Thyroid gland (tissue), 4 donors: ENCODE data around the gene IRX1. TPM values are rescaled to one million over a fixed set of nuclear protein-coding genes. Genes with fewer than 3 reads are reported as not detected.
A peak's percentile ranks its signal among the peaks of the same experiment; 100 is the strongest.

Source experiments
- DNase-seq, 2 donors: peaks; one replicate each; pipeline ENCODE4 v3.0.0-alpha.2; 2019
- H3K27ac ChIP-seq, 3 donors: fragments of 200-600 bp; sonication (generic); 1 replicate in 2 of 3; 2 replicates in 1 of 3; pipeline ENCODE4 v1.5.1; 2016 to 2019; ENCODE audit warnings: mild to moderate bottlenecking in 1 of 3, moderate library complexity in 1 of 3
- H3K27me3 ChIP-seq: fragments of 200-600 bp; sonication (generic); one replicate; pipeline ENCODE4 v1.5.1; 2019
- H3K36me3 ChIP-seq, 2 donors: fragments of 200-600 bp; sonication (generic); one replicate each; pipeline ENCODE4 v1.5.1; 2016 to 2019
- H3K4me1 ChIP-seq, 2 donors: fragments of 200-600 bp; sonication (generic); one replicate each; pipeline ENCODE4 v1.5.1; 2017 to 2019
- H3K4me3 ChIP-seq, 3 donors: fragments of 200-600 bp; sonication (generic); replicated peaks in 1 of 3; 1 replicate in 2 of 3; 2 replicates in 1 of 3; pipeline ENCODE4 v1.5.1; 2016; ENCODE audit warnings: mild to moderate bottlenecking in 1 of 3
- H3K9me3 ChIP-seq: fragments of 200-600 bp; sonication (generic); one replicate; pipeline ENCODE4 v1.5.1; 2017
- CTCF ChIP-seq, 6 experiments: fragments of 200-600 bp in 3 of 6; fragments of 450-650 bp in 3 of 6; sonication (generic) in 3 of 6; IDR thresholded peaks; one replicate each; pipeline ENCODE4 v1.5.1; 2016 to 2019; ENCODE audit warnings: antibody characterized with exemption in 6 of 6, mild to moderate bottlenecking in 2 of 6, inconsistent platforms in 1 of 6, moderate library complexity in 1 of 6
- POLR2A ChIP-seq, 2 donors: fragments of 450-650 bp; IDR thresholded peaks; one replicate each; pipeline ENCODE4 v1.6.1; 2017; ENCODE audit warnings: antibody characterized with exemption in 2 of 2, mild to moderate bottlenecking in 2 of 2, moderate library complexity in 1 of 2
- WGBS, 2 donors: methylation state at CpG; one replicate each; pipeline ENCODE4 v1.1.5; 2017; 5-methylcytosine and 5-hydroxymethylcytosine counted together
- intact Hi-C: fragments of 100-400 bp; cut with DNase I; formaldehyde crosslinking; loops from one replicate; pipeline ENCODE4 v1.15.1; 2023
- total RNA-seq, 4 donors: library from RNA; depleted of rRNA; stranded (reverse); fragments of >200 nt; gene quantifications; one replicate each; pipeline ENCODE4 v1.2.3, GENCODE V29; 2016

The IRX1 gene
- total RNA-seq, result 1 to 10 TPM in 1 of 4 donors, under 1 TPM in 3; 0.38 to 1.6 (median 0.79) TPM

GRCh38 chr5:3595006-3595961 is at the start of gene IRX1:
IRX1 (plus strand) TSS chr5:3595832; CDS start chr5:3596106, 274 bp downstream.
- peaks cover 6 to 33% of the 10 kb centered on the region in 2 donors for H3K4me1 ChIP-seq
- peaks cover 53% of the 10 kb centered on the region for H3K27me3 ChIP-seq
- H3K27ac ChIP-seq, result no peak within 1 kb of the TSS
- TF ChIP-seq POLR2A (IDR thresholded peaks at IDR 0.05) (no peak), CTCF (IDR thresholded peaks at IDR 0.05) (no peak)
- peak within 1 kb of the TSS in 1 of 3 donors; percentile 4 for H3K4me3 ChIP-seq
- intact Hi-C loops, result no loop called here
- 2% methylated on average over 23 to 25 of the region's 106 CpGs for WGBS, 2 donors
- DNase-seq, result no peak
- no peaks in the 10 kb centered on the region for H3K9me3 ChIP-seq
- H3K36me3 ChIP-seq, result no peaks in the 10 kb centered on the region

- H3K36me3 ChIP-seq, result no peaks in the 10 kb centered on the region
- no peak overlapping the region for H3K4me3 ChIP-seq
- no peak for DNase-seq
- WGBS, 2 donors, result 85% methylated on average over 3 of the region's 3 CpGs
- no peak for TF ChIP-seq CTCF (IDR thresholded peaks at IDR 0.05)
- no peak for TF ChIP-seq POLR2A (IDR thresholded peaks at IDR 0.05)
- no peaks in the 10 kb centered on the region for H3K9me3 ChIP-seq
- no peaks in the 10 kb centered on the region for H3K4me1 ChIP-seq
- no peak overlapping the region for H3K27ac ChIP-seq
- no peaks in the 10 kb centered on the region for H3K27me3 ChIP-seq
- intact Hi-C loops, result no loop called here
Observed at GRCh38 chr5:3546028-3546427, 49.6 kb upstream of the IRX1 start.

- Histone ChIP-seq H3K9me3 (no peaks in the 10 kb centered on the region), H3K4me3 (no peak overlapping the region), H3K4me1 (no peaks in the 10 kb centered on the region), H3K36me3 (no peaks in the 10 kb centered on the region), H3K27ac (no peak overlapping the region), H3K27me3 (no peaks in the 10 kb centered on the region)
- TF ChIP-seq POLR2A (IDR thresholded peaks at IDR 0.05) (no peak), CTCF (IDR thresholded peaks at IDR 0.05) (no peak)
- DNase-seq, result no peak
- intact Hi-C loops, result no loop called here
- WGBS, 2 donors, result 66 to 73% methylated on average over 2 of the region's 2 CpGs
Observed at GRCh38 chr5:3564116-3564515, 31.5 kb upstream of the IRX1 start.

- DNase-seq, result no peak
- Histone ChIP-seq H3K36me3 (no peaks in the 10 kb centered on the region), H3K4me1 (no peaks in the 10 kb centered on the region), H3K27me3 (no peaks in the 10 kb centered on the region), H3K4me3 (no peak overlapping the region), H3K9me3 (no peaks in the 10 kb centered on the region), H3K27ac (no peak overlapping the region)
- intact Hi-C loops, result no loop called here
- no peak for TF ChIP-seq CTCF (IDR thresholded peaks at IDR 0.05)
- no peak for TF ChIP-seq POLR2A (IDR thresholded peaks at IDR 0.05)
- WGBS, 2 donors, result 71 to 75% methylated on average over 9 of the region's 9 CpGs
Observed at GRCh38 chr5:3564827-3565518, 30.7 kb upstream of the IRX1 start.
